HG03045 (cell line): ENCODE data around the gene RSF1.
"Not testable (repeated sequence)": the region's sequence is repeated elsewhere in the genome, so short reads cannot be mapped to it uniquely, and the experiment has no call there.

Source experiments
- ATAC-seq: cut with Tn5 transposase; IDR thresholded peaks from one replicate; pipeline ENCODE4 v1.9.1; 2021; ENCODE audit warnings: mild to moderate bottlenecking, moderate library complexity; ENCODE audit not compliant: unreplicated experiment

Gene RSF1, protein sequence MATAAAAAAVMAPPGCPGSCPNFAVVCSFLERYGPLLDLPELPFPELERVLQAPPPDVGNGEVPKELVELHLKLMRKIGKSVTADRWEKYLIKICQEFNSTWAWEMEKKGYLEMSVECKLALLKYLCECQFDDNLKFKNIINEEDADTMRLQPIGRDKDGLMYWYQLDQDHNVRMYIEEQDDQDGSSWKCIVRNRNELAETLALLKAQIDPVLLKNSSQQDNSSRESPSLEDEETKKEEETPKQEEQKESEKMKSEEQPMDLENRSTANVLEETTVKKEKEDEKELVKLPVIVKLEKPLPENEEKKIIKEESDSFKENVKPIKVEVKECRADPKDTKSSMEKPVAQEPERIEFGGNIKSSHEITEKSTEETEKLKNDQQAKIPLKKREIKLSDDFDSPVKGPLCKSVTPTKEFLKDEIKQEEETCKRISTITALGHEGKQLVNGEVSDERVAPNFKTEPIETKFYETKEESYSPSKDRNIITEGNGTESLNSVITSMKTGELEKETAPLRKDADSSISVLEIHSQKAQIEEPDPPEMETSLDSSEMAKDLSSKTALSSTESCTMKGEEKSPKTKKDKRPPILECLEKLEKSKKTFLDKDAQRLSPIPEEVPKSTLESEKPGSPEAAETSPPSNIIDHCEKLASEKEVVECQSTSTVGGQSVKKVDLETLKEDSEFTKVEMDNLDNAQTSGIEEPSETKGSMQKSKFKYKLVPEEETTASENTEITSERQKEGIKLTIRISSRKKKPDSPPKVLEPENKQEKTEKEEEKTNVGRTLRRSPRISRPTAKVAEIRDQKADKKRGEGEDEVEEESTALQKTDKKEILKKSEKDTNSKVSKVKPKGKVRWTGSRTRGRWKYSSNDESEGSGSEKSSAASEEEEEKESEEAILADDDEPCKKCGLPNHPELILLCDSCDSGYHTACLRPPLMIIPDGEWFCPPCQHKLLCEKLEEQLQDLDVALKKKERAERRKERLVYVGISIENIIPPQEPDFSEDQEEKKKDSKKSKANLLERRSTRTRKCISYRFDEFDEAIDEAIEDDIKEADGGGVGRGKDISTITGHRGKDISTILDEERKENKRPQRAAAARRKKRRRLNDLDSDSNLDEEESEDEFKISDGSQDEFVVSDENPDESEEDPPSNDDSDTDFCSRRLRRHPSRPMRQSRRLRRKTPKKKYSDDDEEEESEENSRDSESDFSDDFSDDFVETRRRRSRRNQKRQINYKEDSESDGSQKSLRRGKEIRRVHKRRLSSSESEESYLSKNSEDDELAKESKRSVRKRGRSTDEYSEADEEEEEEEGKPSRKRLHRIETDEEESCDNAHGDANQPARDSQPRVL (N-terminal part only)

GRCh38 chr11:77820565-77821348 lies at the start of gene RSF1, which contains the start of gene AAMDC:
Gene RSF1 (minus strand): TSS chr11:77820722. CDS start chr11:77820714, 8 bp downstream.
Gene AAMDC (plus strand): TSS chr11:77821144. CDS start chr11:77842497, 21,353 bp downstream.
- ATAC-seq = peak; percentile 80

- no peak for ATAC-seq
Observed at GRCh38 chr11:77868744-77869143, 48.2 kb upstream of the RSF1 start.

GRCh38 chr11:77866336-77866735 lies 45.8 kb upstream of the RSF1 start:
- ATAC-seq = no peak

GRCh38 chr11:77865805-77866204 lies 45.3 kb upstream of the RSF1 start:
- ATAC-seq = no peak

- ATAC-seq = not testable (repeated sequence)
Observed at GRCh38 chr11:77861444-77861843, 40.9 kb upstream of the RSF1 start.

DNA sequence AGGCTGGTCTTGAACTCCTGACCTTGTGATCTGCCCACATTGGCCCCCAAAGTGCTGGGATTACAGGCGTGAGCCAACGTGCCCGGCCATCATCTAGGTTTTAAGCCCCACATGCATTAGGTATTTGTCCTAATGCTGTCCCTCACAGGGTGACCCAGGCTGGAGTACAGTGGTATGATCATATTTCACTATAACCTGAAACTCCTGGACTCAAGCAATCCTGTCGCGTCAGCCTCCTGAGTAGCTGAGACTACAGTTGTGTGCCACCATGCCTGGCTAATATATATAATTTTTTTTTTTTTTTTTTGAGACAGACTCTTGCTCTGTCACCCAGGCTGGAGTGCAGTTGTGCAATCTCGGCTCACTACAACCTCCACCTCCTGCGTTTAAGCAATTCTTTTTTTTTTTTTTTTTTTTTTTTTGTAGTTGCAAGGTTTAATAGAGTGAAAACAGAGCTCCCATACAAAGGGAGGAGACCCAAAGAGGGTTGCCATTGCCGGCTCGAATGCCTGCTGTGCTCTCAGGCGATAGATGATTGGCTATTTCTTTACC lies 37.5 kb upstream of the RSF1 start:
- ATAC-seq = not testable (repeated sequence)

- no peak for ATAC-seq
Observed at GRCh38 chr11:77854838-77855237, 34.3 kb upstream of the RSF1 start.

DNA sequence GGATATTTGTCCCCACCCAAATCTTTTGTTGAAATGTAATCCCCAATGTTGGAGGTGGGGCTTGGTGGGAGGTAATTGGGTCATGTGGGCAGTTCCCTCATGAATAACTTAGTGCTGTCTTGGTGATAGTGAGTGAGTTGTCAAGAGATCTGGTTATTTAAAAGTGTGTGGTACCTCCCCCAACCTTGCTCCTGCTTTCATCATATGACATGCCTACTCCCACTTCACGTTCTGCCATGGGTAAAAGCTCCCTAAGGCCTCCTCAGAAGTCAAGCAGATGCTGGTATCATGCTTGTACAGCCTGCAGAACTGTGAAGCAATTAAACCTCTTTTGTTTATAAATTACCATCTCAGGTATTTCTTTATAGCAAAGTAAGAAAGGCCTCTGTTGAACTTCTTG lies 31.0 kb upstream of the RSF1 start:
- no peak for ATAC-seq

- ATAC-seq = not testable (repeated sequence)
Observed at GRCh38 chr11:77843700-77844099, 23.2 kb upstream of the RSF1 start.

DNA sequence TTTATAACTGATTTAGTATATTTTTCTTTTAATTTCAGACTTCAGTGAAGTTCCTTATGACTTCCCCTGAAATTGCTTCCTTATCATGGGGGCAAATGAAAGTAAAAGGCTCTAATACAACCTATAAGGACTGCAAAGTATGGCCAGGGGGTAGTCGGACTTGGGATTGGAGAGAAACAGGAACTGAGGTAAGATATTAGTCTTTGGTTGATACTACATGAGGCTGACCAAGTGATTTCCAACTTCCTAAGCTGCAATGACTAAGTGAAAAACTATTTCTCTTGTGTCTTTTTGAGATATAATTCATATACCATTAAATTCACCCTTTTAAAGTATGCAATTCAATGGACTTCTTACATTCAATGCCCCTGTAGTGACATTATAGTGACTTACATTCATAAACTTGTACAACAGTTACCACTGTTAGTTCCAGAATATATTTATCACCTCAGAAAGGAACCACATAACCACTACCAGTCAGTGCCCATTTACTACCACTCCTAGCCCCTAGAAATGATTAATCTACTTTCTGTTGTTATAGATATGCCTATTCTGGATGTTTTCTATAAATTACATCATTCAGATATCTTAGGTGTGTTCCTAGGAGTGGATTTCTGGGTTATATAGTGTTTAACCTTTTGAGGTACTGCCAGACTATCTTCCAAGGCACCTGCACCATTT lies 22.1 kb upstream of the RSF1 start:
- ATAC-seq = no peak

DNA sequence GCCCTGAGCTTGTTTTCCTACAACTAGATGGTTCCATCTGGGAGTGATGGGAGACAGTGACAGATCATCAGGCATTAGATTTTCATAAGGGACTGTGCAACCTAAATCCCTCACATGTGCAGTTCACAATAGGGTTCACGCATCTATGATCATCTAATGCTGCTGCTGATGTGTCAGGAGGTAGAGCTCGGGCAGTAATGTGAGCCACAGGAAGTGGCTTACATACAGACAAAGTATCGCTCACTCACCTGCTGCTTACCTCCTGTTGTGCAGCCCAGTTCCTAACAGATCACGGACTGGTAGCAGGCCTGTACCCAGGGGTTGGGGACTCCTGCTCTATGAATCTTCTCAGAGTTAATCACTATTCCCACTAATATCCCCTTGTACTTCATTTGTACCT lies 12.8 kb upstream of the RSF1 start:
- ATAC-seq = no peak

DNA sequence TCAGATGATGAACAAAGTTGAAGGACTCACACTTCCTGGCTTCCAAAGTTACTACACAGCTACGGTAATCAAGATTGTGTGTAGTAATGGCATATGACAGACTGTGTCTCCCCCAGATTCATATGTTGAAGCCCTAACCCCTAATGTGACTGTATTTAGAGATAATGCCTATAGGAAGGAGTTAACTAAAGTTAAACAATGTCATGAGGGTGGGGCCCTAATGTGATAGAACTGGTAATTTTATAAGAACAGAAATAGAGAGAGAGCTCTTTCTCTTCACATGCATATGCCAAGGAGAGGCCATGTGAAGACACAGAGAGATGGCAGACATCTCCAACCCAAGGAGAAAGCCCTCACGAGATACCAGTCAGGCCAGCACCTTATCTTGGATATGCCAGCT lies 8.4 kb upstream of the RSF1 start:
- no peak for ATAC-seq

DNA sequence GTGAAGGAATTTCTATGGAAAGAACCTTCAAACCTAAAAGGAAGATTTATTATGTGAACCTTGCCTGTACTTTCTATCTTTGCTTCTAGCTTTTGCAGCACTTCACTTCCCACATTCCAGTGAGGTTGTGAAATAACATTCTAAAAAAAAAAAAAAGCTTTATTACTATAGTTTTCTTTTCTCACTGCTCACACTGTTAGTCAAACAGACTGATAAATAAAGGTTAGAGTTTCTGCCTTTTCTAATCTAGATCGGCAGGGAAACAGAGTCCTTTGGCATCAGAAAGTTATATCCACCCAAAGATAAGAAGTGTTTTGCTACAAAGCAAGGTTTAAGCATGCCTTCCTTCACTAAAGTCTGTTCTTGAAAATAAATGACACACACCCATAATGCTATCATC lies 3.3 kb upstream of the RSF1 start:
- no peak for ATAC-seq

DNA sequence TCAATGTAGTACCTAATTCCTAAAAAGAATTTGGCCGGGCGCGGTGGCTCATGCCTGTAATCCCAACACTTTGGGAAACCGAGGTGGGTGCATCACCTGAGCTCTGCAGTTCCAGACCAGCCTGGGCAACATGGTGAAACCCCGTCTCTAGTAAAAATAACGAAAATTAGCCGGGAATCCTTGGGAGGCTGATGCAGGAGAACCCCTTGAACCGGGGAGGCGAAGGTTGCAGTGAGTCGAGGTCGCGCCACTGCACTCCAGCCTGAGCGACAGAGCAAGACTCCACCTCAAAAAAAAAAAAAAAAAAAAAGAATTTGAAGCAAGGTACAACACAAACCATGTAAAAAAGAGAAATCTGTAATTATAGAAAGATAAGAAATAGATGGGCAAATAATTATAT lies 1.6 kb upstream of the RSF1 start:
- ATAC-seq = not testable (repeated sequence)

- no peak for ATAC-seq
Observed at GRCh38 chr11:77821349-77821851, 878 bp upstream of the RSF1 start.

- peak; percentile 20 for ATAC-seq
Observed at GRCh38 chr11:77819921-77820564, 479 bp downstream of the RSF1 start.

DNA sequence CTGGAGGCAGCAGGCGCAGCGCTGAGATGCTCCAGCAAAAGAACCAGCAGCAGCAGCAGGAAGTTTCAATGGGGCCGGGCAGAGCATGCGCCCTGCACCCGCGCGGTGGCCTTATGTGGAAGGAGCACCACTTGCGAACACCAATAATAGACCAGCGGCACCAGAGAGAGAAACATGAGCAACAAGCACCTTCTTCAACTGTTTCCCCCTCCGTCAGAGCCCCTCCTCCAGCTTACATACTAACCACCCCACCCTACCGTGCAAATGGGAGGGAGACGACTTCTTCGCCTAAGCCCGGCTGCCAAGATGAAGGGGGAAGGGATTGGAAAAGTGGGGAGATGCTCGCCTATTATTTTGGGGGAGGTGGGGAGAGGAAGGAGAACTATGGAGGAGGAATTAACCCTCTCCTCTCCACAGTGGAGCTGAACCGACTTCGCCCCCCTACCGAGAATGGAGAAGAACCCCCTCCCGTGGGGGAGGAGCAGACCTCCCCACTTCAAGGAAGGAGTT lies 1.1 kb downstream of the RSF1 start:
- peak; percentile 38 for ATAC-seq

DNA sequence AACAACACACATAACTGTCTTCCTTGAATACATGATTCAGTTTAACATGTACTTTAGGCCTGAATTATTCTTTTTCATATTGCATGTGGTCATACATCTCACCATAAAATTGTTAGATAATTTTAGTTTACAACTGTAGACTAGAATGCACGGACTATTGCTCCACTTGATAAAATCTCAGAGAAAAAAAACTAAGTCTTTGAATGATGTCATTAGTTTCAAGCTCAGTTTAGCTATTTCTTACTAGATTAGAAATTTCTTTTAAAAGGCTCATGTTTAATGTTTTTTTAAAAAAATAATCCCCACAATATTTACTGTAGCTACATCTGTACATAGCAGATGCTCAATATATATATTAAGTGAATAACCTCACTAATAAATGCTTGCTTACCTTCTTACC lies 5.1 kb downstream of the RSF1 start:
- ATAC-seq = no peak
